PC-9 (cell line): ENCODE data around the gene SDR39U1. TPM values are rescaled to one million over a fixed set of nuclear protein-coding genes. Genes with fewer than 3 reads are reported as not detected.

ENCODE experiments used
- BruUV-seq: library from RNA; stranded (reverse); fragments of 400-500 nt; replicated peaks from 2 replicates; lab custom pipeline; 2021; lab: Mats Ljungman, UMichigan
- CTCF ChIA-PET: fragments of 300-600 bp; sonication (Branson Sonifier 250); formaldehyde crosslinking; loops from one replicate; lab custom pipeline; 2022; ENCODE audit warnings: antibody characterized with exemption; lab: Charles Lee
- POLR2A ChIA-PET: fragments of 300-600 bp; sonication (Branson Sonifier 250); formaldehyde crosslinking; loops from one replicate; lab custom pipeline; 2022; ENCODE audit warnings: antibody characterized with exemption; ENCODE audit not compliant: unreplicated experiment; lab: Charles Lee
- DNase-seq, 2 experiments: peaks; one replicate each; pipeline versions ENCODE4 v3.0.0 to v3.0.0-alpha.2; 2015 to 2022; ENCODE audit warnings: mixed read lengths in 1 of 2
- H2AFZ ChIP-seq: fragments of 200-600 bp; sonication (generic); 2 replicates; pipeline ENCODE4 v1.8.1; 2017; ENCODE audit warnings: antibody characterized with exemption
- H3F3A ChIP-seq: fragments of 200-600 bp; sonication (generic); 2 replicates; pipeline ENCODE4 v1.8.1; 2017; ENCODE audit warnings: antibody characterized with exemption, mild to moderate bottlenecking, low read depth; ENCODE audit not compliant: insufficient read depth
- H3K27ac ChIP-seq: fragments of 200-600 bp; sonication (generic); 2 replicates; pipeline ENCODE4 v1.6.1; 2016; ENCODE audit warnings: mixed run types
- H3K27me3 ChIP-seq: fragments of 200-600 bp; sonication (generic); 2 replicates; pipeline ENCODE4 v1.6.1; 2016; ENCODE audit warnings: low read depth, mixed run types; ENCODE audit not compliant: insufficient read depth
- H3K36me3 ChIP-seq: fragments of 200-600 bp; sonication (generic); 2 replicates; pipeline ENCODE4 v1.6.1; 2016; ENCODE audit warnings: low read depth, mixed run types
- H3K4me1 ChIP-seq: fragments of 200-600 bp; sonication (generic); replicated peaks from 2 replicates; pipeline ENCODE4 v1.6.1; 2016; ENCODE audit warnings: mixed run types; ENCODE audit not compliant: insufficient read depth
- H3K4me2 ChIP-seq: fragments of 200-600 bp; sonication (generic); 2 replicates; pipeline ENCODE4 v1.6.1; 2017; ENCODE audit warnings: mixed run types
- H3K4me3 ChIP-seq: fragments of 200-600 bp; sonication (generic); 2 replicates; pipeline ENCODE4 v1.6.1; 2016; ENCODE audit warnings: mixed run types
- H3K79me2 ChIP-seq: fragments of 200-600 bp; sonication (generic); 2 replicates; pipeline ENCODE4 v1.6.1; 2017; ENCODE audit warnings: low read depth, mixed run types
- H3K9me2 ChIP-seq: fragments of 200-600 bp; sonication (generic); 2 replicates; pipeline ENCODE4 v1.8.1; 2017; ENCODE audit warnings: mild to moderate bottlenecking; ENCODE audit not compliant: insufficient read depth
- H3K9me3 ChIP-seq: fragments of 200-600 bp; sonication (generic); 2 replicates; pipeline ENCODE4 v1.8.1; 2016; ENCODE audit warnings: low read depth; ENCODE audit not compliant: insufficient read depth
- H4K20me1 ChIP-seq: fragments of 200-600 bp; sonication (generic); 2 replicates; pipeline ENCODE4 v1.8.1; 2017; ENCODE audit not compliant: insufficient read depth
- EZH2 ChIP-seq: fragments of 200-600 bp; sonication (generic); IDR thresholded peaks from 2 replicates; pipeline ENCODE4 v1.8.0; 2017; ENCODE audit warnings: antibody characterized with exemption, low read depth
- intact Hi-C: fragments of 100-400 bp; cut with micrococcal nuclease; formaldehyde crosslinking; loops from one replicate; pipeline ENCODE4 v1.10.0; 2022; ENCODE audit not compliant: unreplicated experiment
- total RNA-seq: library from RNA; stranded (reverse); gene quantifications from 2 replicates; pipeline ENCODE4 v1.2.3, GENCODE V29; 2021
- TF ChIP-seq, protein P1 (sequence below): fragments of 200-600 bp; sonication (generic); conservative IDR thresholded peaks from 2 replicates; pipeline ENCODE4 v1.6.1; 2017; ENCODE audit warnings: mixed run types, antibody characterized with exemption, mild to moderate bottlenecking, moderate library complexity

SDR39U1 gene
- total RNA-seq, 1 experiment from 2014 or later = 17.2 TPM

- peaks cover 21% of the 10 kb centered on the region; the same call in 1 of the 2 replicates for H3F3A ChIP-seq
- H2AFZ ChIP-seq = no peak overlapping the region
- no TSS peak for BruUV-seq
- TF ChIP-seq, protein P1, sequence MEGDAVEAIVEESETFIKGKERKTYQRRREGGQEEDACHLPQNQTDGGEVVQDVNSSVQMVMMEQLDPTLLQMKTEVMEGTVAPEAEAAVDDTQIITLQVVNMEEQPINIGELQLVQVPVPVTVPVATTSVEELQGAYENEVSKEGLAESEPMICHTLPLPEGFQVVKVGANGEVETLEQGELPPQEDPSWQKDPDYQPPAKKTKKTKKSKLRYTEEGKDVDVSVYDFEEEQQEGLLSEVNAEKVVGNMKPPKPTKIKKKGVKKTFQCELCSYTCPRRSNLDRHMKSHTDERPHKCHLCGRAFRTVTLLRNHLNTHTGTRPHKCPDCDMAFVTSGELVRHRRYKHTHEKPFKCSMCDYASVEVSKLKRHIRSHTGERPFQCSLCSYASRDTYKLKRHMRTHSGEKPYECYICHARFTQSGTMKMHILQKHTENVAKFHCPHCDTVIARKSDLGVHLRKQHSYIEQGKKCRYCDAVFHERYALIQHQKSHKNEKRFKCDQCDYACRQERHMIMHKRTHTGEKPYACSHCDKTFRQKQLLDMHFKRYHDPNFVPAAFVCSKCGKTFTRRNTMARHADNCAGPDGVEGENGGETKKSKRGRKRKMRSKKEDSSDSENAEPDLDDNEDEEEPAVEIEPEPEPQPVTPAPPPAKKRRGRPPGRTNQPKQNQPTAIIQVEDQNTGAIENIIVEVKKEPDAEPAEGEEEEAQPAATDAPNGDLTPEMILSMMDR = no peak
- TF ChIP-seq EZH2 = no peak
- peak overlapping the region; percentile 40; the same call in 1 of the 2 replicates for H3K4me2 ChIP-seq
- H3K36me3 ChIP-seq = no peaks in the 10 kb centered on the region
- ChIA-PET CTCF (no interaction called here), POLR2A (interaction anchor here (0.5 kb wide), 1 partner anchor 60 kb away, joined by 26 read pairs; no protein-coding TSS in a partner anchor)
- peaks cover 25% of the 10 kb centered on the region for H3K4me1 ChIP-seq
- H3K27ac ChIP-seq = no peak overlapping the region
- no peaks in the 10 kb centered on the region for H3K27me3 ChIP-seq
- H4K20me1 ChIP-seq = no peaks in the 10 kb centered on the region
- no peak overlapping the region for H3K4me3 ChIP-seq
- no peak for DNase-seq
- intact Hi-C loops = no loop called here
- H3K9me3 ChIP-seq = no peaks in the 10 kb centered on the region
- H3K9me2 ChIP-seq = no peaks in the 10 kb centered on the region
- peaks cover 12% of the 10 kb centered on the region for H3K79me2 ChIP-seq
These were observed 16.2 kb downstream of the SDR39U1 start for GRCh38 chr14:24426150-24426911.

DNA sequence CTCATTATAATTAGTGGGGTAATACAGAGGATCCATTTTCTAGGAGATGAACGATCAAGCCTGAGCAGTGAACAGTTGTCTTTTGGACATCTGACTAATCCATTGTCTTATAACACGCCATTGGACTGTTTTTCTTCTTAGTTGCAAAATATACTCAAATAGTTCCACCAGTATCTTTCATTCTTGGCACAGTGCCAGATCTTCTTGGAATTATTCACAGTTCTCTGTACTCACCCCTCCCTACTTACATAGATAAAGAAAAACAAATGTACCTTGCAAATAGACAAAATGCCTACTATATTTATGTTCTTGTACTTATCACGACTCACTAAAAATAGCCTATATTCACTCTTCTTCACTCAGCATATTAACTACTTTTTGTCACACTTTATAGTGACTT lies 16.9 kb downstream of the SDR39U1 start:
- intact Hi-C loops = no loop called here
- H3K4me3 ChIP-seq = no peak overlapping the region
- H3K4me1 ChIP-seq = peaks cover 19% of the 10 kb centered on the region
- H3K36me3 ChIP-seq = no peaks in the 10 kb centered on the region
- H3K4me2 ChIP-seq = peak overlapping the region; percentile 40; the same call in 1 of the 2 replicates
- H2AFZ ChIP-seq = no peak overlapping the region; the same call in 1 of the 2 replicates
- BruUV-seq = no TSS peak
- no peaks in the 10 kb centered on the region for H3K9me3 ChIP-seq
- CTCF ChIA-PET = no interaction called here
- no peaks in the 10 kb centered on the region for H3K9me2 ChIP-seq
- no peak for TF ChIP-seq EZH2
- TF ChIP-seq, protein P1 = no peak
- POLR2A ChIA-PET = interaction anchor here (0.7 kb wide), 1 partner anchor 90 kb away, joined by 3 read pairs; no protein-coding TSS in a partner anchor
- H3F3A ChIP-seq = peaks cover 18% of the 10 kb centered on the region; the same call in 1 of the 2 replicates
- peaks cover 6% of the 10 kb centered on the region for H3K79me2 ChIP-seq
- H3K27me3 ChIP-seq = no peaks in the 10 kb centered on the region
- peak overlapping the region; percentile 28; the same call in 1 of the 2 replicates for H3K27ac ChIP-seq
- no peaks in the 10 kb centered on the region for H4K20me1 ChIP-seq
- DNase-seq = peak in 1 of 2 experiments; percentile 52

- DNase-seq = no peak
- Histone ChIP-seq H3K36me3 (no peaks in the 10 kb centered on the region), H3K4me1 (peaks cover 19% of the 10 kb centered on the region), H3K27me3 (no peaks in the 10 kb centered on the region), H3F3A (peaks cover 18% of the 10 kb centered on the region; the same call in 1 of the 2 replicates), H4K20me1 (no peaks in the 10 kb centered on the region), H2AFZ (no peak overlapping the region), H3K4me2 (no peak overlapping the region), H3K27ac (no peak overlapping the region), H3K9me3 (no peaks in the 10 kb centered on the region), H3K4me3 (no peak overlapping the region), H3K9me2 (no peaks in the 10 kb centered on the region), H3K79me2 (no peaks in the 10 kb centered on the region)
- POLR2A ChIA-PET = no interaction called here
- no TSS peak for BruUV-seq
- CTCF ChIA-PET = no interaction called here
- intact Hi-C loops = no loop called here
- TF ChIP-seq EZH2 = no peak
- TF ChIP-seq, protein P1 = no peak
These were observed 19.6 kb downstream of the SDR39U1 start for GRCh38 chr14:24422694-24423601.
